22Rv1 (cell line): Measurements from ENCODE around the gene HTR1D.
"Not testable (repeated sequence)": the region's sequence is repeated elsewhere in the genome, so short reads cannot be mapped to it uniquely, and the experiment has no call there.

Experiments used
- H3K27ac ChIP-seq: fragments of 450-650 bp; 2 replicates; pipeline ENCODE4 v1.5.1; 2017
- ZFX ChIP-seq: fragments of 450-650 bp; IDR thresholded peaks from 2 replicates; pipeline ENCODE4 v1.6.1; 2017; ENCODE audit warnings: antibody characterized with exemption, borderline replicate concordance
- TF ChIP-seq, protein P1 (sequence below): fragments of 450-650 bp; IDR thresholded peaks from 2 replicates; pipeline ENCODE4 v1.5.1; 2017; ENCODE audit warnings: mild to moderate bottlenecking

Gene HTR1D

DNA sequence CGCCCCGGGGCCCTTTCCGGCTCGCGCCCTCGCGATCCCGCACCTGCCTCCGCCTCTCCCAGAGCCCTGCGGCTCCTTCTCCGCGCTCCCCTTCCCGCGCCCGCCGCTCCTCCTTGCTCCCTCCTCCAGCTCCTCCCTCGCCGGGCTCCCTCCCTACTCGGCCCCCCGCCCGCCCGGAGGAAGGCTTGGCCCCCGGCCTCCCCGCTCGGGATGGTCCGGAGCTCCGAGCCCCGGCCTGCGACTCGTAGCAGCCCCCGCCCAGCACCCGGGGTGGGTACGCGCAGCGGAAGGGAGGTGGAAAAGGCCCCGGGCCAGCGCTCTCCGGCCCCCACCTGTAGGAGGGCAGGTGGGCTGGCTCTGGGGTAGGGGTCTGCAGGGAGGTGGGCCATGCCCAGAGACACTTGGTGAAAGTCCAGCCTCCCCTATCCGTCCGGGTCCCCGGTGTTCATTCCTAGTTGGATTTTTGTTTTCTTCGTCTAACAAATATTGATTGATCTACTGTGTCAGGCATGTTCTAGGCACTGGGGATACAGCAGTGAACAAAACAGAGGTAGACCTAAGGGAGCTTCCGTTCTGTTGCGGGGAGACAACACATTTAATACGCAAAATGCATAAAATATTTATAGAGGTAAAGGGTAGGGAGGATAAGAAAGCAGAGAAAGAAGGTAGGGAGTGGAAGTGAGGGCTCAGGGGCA, at the start of gene HTR1D:
HTR1D (minus strand) TSS at position 82 of the 695 bp plus-strand sequence. CDS start 23,283 bp downstream, outside the sequence.
- H3K27ac ChIP-seq, result no peak within 1 kb of the TSS
- TF ChIP-seq ZFX, result no peak
- TF ChIP-seq, protein P1, sequence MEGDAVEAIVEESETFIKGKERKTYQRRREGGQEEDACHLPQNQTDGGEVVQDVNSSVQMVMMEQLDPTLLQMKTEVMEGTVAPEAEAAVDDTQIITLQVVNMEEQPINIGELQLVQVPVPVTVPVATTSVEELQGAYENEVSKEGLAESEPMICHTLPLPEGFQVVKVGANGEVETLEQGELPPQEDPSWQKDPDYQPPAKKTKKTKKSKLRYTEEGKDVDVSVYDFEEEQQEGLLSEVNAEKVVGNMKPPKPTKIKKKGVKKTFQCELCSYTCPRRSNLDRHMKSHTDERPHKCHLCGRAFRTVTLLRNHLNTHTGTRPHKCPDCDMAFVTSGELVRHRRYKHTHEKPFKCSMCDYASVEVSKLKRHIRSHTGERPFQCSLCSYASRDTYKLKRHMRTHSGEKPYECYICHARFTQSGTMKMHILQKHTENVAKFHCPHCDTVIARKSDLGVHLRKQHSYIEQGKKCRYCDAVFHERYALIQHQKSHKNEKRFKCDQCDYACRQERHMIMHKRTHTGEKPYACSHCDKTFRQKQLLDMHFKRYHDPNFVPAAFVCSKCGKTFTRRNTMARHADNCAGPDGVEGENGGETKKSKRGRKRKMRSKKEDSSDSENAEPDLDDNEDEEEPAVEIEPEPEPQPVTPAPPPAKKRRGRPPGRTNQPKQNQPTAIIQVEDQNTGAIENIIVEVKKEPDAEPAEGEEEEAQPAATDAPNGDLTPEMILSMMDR, result no peak

GRCh38 chr1:23263380-23263887, 46.1 kb upstream of the HTR1D start:
- no peak for TF ChIP-seq ZFX
- TF ChIP-seq, protein P1, result no peak
- H3K27ac ChIP-seq, result no peak overlapping the region

- H3K27ac ChIP-seq, result not testable (repeated sequence)
Observed at GRCh38 chr1:23258082-23258481, 40.8 kb upstream of the HTR1D start.

DNA sequence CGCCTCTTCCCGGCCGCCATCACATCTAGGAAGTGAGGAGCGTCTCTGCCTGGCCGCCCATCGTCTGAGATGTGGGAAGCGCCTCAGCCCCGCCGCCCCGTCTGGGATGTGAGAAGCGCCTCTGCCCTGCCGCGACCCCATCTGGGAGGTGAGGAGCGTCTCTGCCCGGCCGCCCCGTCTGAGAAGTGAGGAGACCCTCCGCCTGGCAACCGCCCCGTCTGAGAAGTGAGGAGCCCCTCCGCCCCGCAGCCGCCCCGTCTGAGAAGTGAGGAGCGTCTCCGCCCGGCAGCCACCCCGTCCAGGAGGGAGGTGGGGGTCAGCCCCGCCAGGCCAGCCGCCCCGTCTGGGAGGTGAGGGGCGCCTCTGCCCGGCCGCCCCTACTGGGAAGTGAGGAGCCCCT, 40.1 kb upstream of the HTR1D start:
- H3K27ac ChIP-seq, result not testable (repeated sequence)

DNA sequence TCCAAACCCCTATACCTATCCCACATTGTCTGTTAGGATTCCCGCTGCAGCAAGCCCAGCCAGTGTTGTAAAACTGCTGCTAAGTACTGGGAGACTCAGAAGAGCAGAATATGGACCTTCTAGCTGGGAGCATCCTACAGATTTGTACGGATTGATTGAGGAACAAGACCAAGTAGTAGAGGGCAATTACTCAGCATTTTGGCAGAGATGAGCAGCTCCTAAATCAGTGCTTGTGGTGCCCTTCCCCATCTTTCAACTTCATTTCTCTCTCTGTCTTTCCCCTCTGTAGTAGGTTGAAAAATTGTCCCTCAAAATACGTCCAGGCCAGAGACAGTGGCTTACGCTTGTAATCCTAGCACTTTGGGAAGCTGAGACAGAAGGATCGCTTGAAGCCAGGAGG, 37.3 kb upstream of the HTR1D start:
- TF ChIP-seq, protein P1, result no peak
- TF ChIP-seq ZFX, result no peak

DNA sequence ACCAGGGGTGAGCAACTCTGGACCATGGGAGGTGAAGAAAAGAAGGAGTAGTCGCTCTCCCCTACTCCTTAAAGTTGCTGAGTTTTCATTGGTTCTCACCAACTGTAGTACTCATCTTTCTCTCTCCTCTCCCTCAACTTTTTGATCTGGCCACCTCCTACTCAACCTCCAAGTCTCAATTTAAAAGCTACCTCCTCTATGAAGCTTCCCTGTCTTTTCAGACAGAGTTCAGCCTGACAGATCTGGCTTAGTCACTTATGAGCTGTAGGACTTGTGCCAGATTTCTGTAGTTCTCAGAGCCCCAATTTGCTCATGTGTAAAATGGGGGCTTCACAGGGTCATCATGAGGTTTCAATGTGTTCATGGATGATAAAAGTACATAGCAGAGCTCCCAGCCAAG, 34.5 kb upstream of the HTR1D start:
- TF ChIP-seq, protein P1, result no peak
- TF ChIP-seq ZFX, result no peak
- no peak overlapping the region for H3K27ac ChIP-seq

More for the DNA sequence above, 37.3 kb upstream of the HTR1D start:
- no peak overlapping the region for H3K27ac ChIP-seq

GRCh38 chr1:23249787-23250454, 32.6 kb upstream of the HTR1D start:
- no peak overlapping the region for H3K27ac ChIP-seq
- no peak for TF ChIP-seq ZFX
- TF ChIP-seq, protein P1, result no peak

GRCh38 chr1:23247276-23247675, 30.0 kb upstream of the HTR1D start:
- TF ChIP-seq, protein P1, result no peak
- TF ChIP-seq ZFX, result no peak
- no peak overlapping the region for H3K27ac ChIP-seq
